GM18499 (cell line): Measurements from ENCODE around the gene SLC20A1.
"Not testable (repeated sequence)": the region's sequence is repeated elsewhere in the genome, so short reads cannot be mapped to it uniquely, and the experiment has no call there.

Experiments used
- ATAC-seq: cut with Tn5 transposase; IDR thresholded peaks from one replicate; pipeline ENCODE4 v1.9.1; 2021; ENCODE audit warnings: moderate number of reproducible peaks; ENCODE audit not compliant: insufficient read depth, unreplicated experiment

Gene SLC20A1

GRCh38 chr2:112645310-112646101 is at the start of gene SLC20A1:
SLC20A1 (plus strand) TSS chr2:112645939; CDS start chr2:112646829, 890 bp downstream.
- peak; percentile 68 for ATAC-seq

- no peak for ATAC-seq
Measured at GRCh38 chr2:112597537-112598322, 48.0 kb upstream of the SLC20A1 start.

GRCh38 chr2:112600634-112601033 is 45.1 kb upstream of the SLC20A1 start:
- ATAC-seq, result no peak

DNA sequence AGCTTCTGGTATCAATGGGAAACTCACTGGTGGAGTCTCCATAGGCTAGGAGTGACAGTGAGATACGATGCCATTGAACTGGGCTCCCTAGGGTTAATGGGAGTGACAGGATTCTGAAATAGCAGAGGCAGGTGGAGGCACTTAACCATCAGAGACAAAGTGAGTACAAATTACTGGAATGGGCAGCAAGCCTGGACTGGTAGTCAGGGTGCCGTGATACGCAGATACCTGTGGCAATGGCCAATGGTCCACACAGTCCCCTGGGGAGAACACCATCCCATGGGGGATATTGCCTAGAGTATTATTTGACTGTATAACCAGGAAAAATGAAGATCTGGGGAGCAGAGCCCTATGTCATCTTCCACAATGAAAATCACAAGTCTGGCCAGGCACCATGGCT is 44.0 kb upstream of the SLC20A1 start:
- ATAC-seq, result no peak

DNA sequence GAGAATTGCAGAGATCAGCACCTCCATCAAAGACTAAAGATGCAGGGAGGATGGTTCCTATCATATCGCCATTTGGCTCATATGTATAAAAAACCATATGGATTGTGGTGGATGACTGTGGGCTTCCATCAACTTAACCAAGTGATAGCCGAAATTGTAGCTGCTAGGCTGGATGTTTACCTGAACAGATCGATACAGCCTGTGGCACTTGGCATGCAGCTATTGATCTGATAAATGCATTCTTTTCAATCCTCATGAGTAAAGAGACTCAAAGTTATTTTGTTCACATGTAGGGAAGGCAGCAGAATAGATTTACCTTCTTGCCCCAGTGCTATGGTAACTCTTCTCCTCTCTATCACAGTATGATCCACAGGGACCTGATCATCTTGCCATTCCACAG is 42.8 kb upstream of the SLC20A1 start:
- no peak for ATAC-seq

DNA sequence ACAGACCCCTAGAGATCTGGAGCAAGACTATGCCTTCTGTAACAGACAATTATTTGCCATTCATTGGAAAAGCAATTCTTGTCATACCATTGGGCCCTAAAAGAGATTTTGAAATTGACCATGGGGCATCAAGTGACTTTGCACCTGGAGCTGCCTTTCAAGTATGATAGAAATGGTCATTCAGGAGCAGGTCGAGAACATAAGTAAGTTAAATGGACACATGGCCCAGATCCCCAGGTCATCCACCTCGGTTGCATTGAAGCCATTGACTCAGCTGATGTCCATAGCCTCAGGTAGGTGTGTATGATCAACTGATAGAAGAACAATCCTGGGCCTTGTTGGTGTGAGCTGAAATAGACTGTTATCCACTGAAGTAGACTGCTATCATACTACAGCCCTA is 42.0 kb upstream of the SLC20A1 start:
- no peak for ATAC-seq

- no peak for ATAC-seq
Measured at GRCh38 chr2:112604952-112605351, 40.8 kb upstream of the SLC20A1 start.

GRCh38 chr2:112605926-112606325 is 39.8 kb upstream of the SLC20A1 start:
- no peak for ATAC-seq

- no peak for ATAC-seq
Measured at GRCh38 chr2:112606547-112606946, 39.2 kb upstream of the SLC20A1 start.

DNA sequence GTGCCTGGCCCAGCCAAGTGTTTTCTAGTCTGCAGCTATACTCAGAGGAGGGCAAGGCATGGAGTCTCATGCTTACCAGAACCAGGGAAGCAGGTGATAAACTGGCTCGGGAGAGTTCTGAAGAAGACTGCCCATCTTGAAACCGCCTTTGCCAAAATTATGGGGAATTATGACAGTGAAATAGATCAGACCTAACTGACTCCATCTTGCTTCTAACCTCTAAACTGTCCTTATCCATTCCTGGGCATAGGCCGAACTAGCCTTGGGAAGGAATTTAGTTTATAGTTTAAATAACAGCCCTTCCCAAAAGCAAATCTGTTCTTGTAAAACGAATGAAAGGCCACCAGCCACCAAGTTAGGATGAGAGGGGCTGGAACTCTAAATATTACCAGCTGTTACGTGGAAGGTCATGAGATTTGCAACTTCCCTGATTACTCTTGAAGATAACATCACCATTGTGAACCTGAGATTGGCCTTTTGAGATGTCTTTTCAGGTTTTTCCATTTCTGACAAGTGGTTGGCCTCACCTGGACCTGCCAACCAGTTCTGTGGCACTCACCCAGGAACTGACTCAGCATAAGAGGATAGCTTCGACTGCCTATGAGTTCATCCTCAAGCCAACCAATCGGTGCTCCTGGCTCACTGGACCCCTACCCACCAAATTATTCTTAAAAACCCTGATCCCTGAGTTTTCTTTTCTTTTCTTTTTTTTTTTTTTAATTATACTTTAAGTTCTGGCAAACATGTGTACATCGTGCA is 37.9 kb upstream of the SLC20A1 start:
- ATAC-seq, result no peak

DNA sequence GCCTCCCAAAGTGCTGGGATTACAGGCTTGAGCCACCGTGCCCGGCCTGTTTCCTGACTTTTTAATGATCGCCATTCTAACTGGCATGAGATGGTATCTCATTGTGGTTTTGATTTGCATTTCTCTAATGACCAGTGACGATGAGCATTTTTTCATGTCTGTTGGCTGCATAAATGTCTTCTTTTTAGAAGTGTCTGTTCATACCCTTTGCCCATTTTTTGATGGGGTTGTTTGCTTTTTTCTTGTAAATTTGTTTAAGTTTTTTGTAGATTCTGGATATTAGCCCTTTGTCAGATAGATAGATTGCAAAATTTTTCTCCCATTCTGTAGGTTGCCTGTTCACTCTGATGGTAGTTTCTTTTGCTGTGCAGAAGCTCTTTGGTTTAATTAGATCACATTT is 36.4 kb upstream of the SLC20A1 start:
- not testable (repeated sequence) for ATAC-seq

GRCh38 chr2:112612283-112612682 is 33.5 kb upstream of the SLC20A1 start:
- ATAC-seq, result not testable (repeated sequence)

DNA sequence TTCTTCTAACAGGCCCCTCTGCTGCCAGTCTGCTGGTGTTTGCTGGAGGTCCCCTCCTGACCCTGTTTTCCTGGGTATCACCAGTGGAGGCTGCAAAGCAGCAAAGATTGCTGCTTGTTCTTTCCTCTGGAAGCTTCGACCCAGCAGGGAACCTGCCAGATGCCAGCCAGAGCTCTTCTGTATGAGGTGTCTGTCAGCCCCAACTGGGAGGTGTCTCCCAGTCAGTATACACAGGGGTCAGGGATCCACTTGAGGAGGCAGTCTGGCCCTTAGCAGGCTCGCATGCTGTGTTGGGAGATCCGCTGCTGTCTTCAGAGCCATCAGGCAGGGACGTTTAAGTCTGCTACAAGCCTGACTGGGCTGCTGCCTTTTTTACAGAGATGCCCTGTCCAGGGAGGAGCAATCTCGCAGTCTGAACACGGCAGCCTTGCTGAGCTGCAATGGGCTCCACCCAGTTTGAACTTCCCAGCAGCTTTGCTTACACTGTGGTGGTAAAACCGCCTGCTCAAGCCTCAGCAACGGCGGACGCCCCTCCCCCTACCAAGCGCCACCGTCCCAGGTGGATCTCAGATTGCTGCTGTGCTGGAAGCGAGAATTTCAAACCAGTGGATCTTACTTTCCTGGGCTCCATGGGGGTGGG is 31.4 kb upstream of the SLC20A1 start:
- no peak for ATAC-seq

GRCh38 chr2:112615051-112615450 is 30.7 kb upstream of the SLC20A1 start:
- ATAC-seq, result no peak

DNA sequence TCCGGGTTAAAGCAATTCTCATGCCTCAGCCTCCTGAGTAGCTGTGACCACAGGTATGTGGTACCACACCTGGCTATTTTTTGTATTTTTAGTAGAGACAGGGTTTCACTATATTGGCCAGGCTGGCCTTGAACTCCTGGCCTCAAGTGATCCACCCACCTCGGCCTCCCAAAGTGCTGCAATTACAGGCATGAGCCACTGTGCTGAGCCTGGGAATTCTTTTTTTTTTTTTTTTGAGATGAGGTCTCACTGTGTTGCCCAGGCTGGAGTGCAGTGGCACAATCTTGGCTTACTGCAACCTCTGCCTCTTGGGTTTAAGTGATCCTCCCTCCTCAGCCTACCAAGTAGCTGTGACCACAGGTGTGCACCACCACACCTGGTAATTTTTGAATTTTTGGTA is 29.9 kb upstream of the SLC20A1 start:
- not testable (repeated sequence) for ATAC-seq

DNA sequence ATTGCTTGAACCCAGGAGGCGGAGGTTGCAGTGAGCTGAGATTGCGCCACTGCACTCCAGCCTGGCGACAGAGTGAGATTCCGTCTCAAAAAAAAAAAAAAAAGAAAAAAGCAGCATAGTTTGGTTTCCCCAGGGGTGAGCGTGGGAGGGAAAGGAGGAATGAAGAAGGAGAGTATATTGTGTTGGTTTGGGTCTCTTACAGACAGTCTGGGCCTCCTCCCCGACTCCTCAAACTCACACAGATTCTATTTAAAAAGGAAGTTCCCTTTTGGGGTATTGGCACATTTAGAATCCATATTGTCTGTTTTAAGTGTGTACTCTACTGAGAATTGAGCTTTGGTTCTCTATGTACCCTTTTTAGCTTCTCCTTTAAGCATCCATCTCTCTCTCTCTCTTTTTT is 27.4 kb upstream of the SLC20A1 start:
- no peak for ATAC-seq

DNA sequence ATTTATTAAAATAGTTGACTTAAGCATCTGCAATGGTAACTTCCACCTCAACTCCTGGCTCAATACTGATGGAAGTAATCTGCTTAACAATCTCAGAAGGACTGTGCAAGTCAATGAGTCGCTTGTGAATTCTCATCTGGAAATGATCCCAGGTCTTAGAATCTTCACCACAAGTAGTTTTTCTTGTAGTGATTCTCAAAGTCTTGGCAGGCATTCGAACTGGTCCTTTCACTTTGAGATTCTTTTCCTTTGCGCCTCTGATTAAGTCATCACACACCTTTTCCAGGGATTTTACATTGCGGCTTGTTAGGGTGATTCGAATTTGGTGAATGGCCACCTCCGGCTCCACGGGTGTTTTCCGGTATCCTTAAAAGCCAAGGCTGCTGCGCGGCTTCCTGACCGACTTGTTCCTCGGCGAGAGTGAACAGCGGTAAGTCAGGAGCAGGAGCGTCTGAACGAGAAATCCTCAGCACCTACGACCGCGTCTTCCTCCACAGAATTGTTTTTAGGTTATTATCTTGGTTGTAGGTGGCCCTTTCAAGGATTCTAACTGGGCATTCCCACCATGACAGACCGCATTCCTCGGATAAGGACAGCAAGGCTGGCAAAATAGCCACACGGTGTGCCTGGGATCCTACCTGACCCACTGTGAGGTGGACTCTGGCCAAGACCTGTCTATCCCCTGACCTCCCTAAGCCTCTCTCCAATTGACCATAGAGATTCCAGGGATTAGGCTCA is 23.8 kb upstream of the SLC20A1 start:
- no peak for ATAC-seq

DNA sequence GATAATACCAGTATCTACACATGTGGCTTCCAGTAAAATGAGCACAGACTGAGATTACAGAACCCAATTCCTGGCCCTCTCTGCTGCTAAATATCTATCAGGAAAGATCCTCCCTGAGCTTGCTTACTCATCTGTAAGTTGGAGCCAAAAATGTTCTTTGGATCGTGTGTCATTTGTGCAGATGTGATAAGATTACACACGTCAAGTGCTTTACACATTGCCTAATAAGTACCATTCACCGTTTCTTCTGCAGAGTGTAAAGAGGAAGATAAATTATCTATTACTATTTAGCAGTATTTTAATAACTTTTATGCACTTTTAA is 23.2 kb upstream of the SLC20A1 start:
- no peak for ATAC-seq

GRCh38 chr2:112623913-112624777 is 21.6 kb upstream of the SLC20A1 start:
- ATAC-seq, result peak; percentile 76
